B cell (primary cell): Measurements from ENCODE around the gene TCERG1L. TPM values are rescaled to one million over a fixed set of nuclear protein-coding genes. Genes with fewer than 3 reads are reported as not detected.

Experiments used
- ATAC-seq: fragments of 200-7000 bp; cut with Tn5 transposase; one replicate; pipeline ENCODE4 v1.10.0; 2021; ENCODE audit warnings: low read depth, mild to moderate bottlenecking, moderate number of reproducible peaks, moderate library complexity
- CTCF ChIA-PET: fragments of 350-600 bp; sonication (Branson Sonifier 250); formaldehyde crosslinking; loops from one replicate; lab custom pipeline; 2021; ENCODE audit warnings: antibody characterized with exemption, inconsistent platforms; lab: Charles Lee
- POLR2A ChIA-PET: fragments of 350-600 bp; sonication (Branson Sonifier 250); formaldehyde crosslinking; loops from one replicate; lab custom pipeline; 2021; ENCODE audit warnings: antibody characterized with exemption; lab: Charles Lee
- DNase-seq: peaks from one replicate; pipeline ENCODE4 v3.0.0; 2013
- H2AFZ ChIP-seq: 2 replicates; pipeline ENCODE4 v1.6.1; 2012; ENCODE audit warnings: mild to moderate bottlenecking, low read depth, low read length; ENCODE audit not compliant: insufficient read depth, poor library complexity, severe bottlenecking
- H3K27ac ChIP-seq, 2 donors: 1 replicate in 1 of 2; 2 replicates in 1 of 2; pipeline ENCODE4 v1.5.1; 2012 to 2013; ENCODE audit warnings: low read length in 2 of 2, mild to moderate bottlenecking in 2 of 2, moderate library complexity in 1 of 2
- H3K27me3 ChIP-seq, 4 experiments: fragments of 200-600 bp in 1 of 4; sonication (generic) in 1 of 4; replicated peaks in 1 of 4; 1 replicate in 2 of 4; 2 replicates in 2 of 4; pipeline versions ENCODE4 v1.6.1 to v1.7.0; 2013 to 2016; ENCODE audit warnings: low read length in 3 of 4, mild to moderate bottlenecking in 2 of 4, mixed read lengths in 1 of 4, moderate library complexity in 1 of 4; ENCODE audit not compliant: insufficient read depth in 4 of 4, control insufficient read depth in 3 of 4; ENCODE audit errors: control extremely low read depth in 1 of 4
- H3K36me3 ChIP-seq, 2 experiments: replicated peaks in 1 of 2; 1 replicate in 1 of 2; 2 replicates in 1 of 2; pipeline versions ENCODE4 v1.6.1 to v1.7.1; 2013; ENCODE audit warnings: low read length in 1 of 2; ENCODE audit not compliant: insufficient read depth in 2 of 2, control insufficient read depth in 1 of 2; ENCODE audit errors: control extremely low read depth in 1 of 2, extremely low read depth in 1 of 2
- H3K4me1 ChIP-seq, 2 donors: fragments of 200-600 bp in 1 of 2; sonication (generic) in 1 of 2; 1 replicate in 1 of 2; 2 replicates in 1 of 2; pipeline versions ENCODE4 v1.5.1 to v1.6.1; 2013 to 2017; ENCODE audit warnings: low read length in 2 of 2; ENCODE audit not compliant: control insufficient read depth in 2 of 2, insufficient read depth in 2 of 2
- H3K4me2 ChIP-seq: replicated peaks from 2 replicates; pipeline ENCODE3; 2012; ENCODE audit warnings: mild to moderate bottlenecking, low read depth, low read length; ENCODE audit not compliant: poor library complexity, severe bottlenecking
- H3K4me3 ChIP-seq, 5 experiments: fragments of 200-600 bp in 1 of 5; sonication (generic) in 1 of 5; 1 replicate in 3 of 5; 2 replicates in 2 of 5; pipeline versions ENCODE4 v1.5.1 to v1.7.0; 2011 to 2016; ENCODE audit warnings: low read length in 4 of 5, mild to moderate bottlenecking in 4 of 5, low read depth in 2 of 5, control low read depth in 1 of 5, moderate library complexity in 1 of 5; ENCODE audit not compliant: insufficient read depth in 1 of 5; ENCODE audit errors: control extremely low read depth in 1 of 5, extremely low read depth in 1 of 5
- H3K79me2 ChIP-seq: fragments of 200-600 bp; sonication (generic); one replicate; pipeline ENCODE4 v1.6.0; 2016; ENCODE audit warnings: low read length; ENCODE audit not compliant: control insufficient read depth, insufficient read depth
- H3K9ac ChIP-seq: fragments of 200-600 bp; sonication (generic); 2 replicates; pipeline ENCODE4 v1.6.1; 2017; ENCODE audit warnings: mild to moderate bottlenecking, low read length, moderate library complexity
- H3K9me3 ChIP-seq, 3 donors: one replicate each; pipeline versions ENCODE4 v1.6.1 to v1.7.1; 2013; ENCODE audit warnings: low read length in 2 of 3; ENCODE audit not compliant: control insufficient read depth in 2 of 3, insufficient read depth in 1 of 3; ENCODE audit errors: control extremely low read depth in 1 of 3
- H4K20me1 ChIP-seq: 2 replicates; pipeline ENCODE4 v1.6.0; 2012; ENCODE audit warnings: mild to moderate bottlenecking, low read length; ENCODE audit not compliant: insufficient read depth, control insufficient read depth, poor library complexity, severe bottlenecking
- H3K27ac Mint-ChIP-seq: one replicate; pipeline ENCODE4 v1.8.0; 2021; ENCODE audit warnings: mixed read lengths
- H3K27me3 Mint-ChIP-seq: one replicate; pipeline ENCODE4 v1.8.0; 2021; ENCODE audit warnings: mixed read lengths
- H3K4me1 Mint-ChIP-seq: one replicate; pipeline ENCODE4 v1.8.0; 2021; ENCODE audit warnings: mixed read lengths
- H3K4me3 Mint-ChIP-seq: one replicate; pipeline ENCODE4 v1.8.0; 2021; ENCODE audit warnings: mixed read lengths
- H3K9me3 Mint-ChIP-seq: one replicate; pipeline ENCODE4 v1.8.0; 2022; ENCODE audit warnings: mixed read lengths; ENCODE audit not compliant: insufficient read depth
- EZH2 ChIP-seq: IDR thresholded peaks from 2 replicates; pipeline ENCODE4 v1.6.1; 2012; ENCODE audit warnings: borderline replicate concordance, low read depth, mild to moderate bottlenecking, moderate library complexity, low read length; ENCODE audit not compliant: insufficient read depth, poor library complexity, severe bottlenecking
- WGBS: methylation state at CpG from one replicate; pipeline ENCODE4 v1.1.5; 2013; ENCODE audit warnings: missing lambda C conversion rate; ENCODE audit not compliant: insufficient coverage; 5-methylcytosine and 5-hydroxymethylcytosine counted together
- intact Hi-C: fragments of 100-400 bp; cut with micrococcal nuclease; formaldehyde crosslinking; loops from one replicate; pipeline ENCODE4 v1.10.0; 2022
- polyA plus RNA-seq: library from polyadenylated mRNA; depleted of rRNA; stranded (reverse); fragments of >200 nt; gene quantifications from 2 replicates; pipeline ENCODE4 v1.2.3, GENCODE V29; 2012
- total RNA-seq, 2 donors: library from RNA; stranded (reverse); fragments of 120-200 nt in 1 of 2; gene quantifications; 1 replicate in 1 of 2; 2 replicates in 1 of 2; pipeline versions ENCODE4 v1.2.3 to v1.2.4, GENCODE V29; 2013 to 2022
- TF ChIP-seq, protein P1 (sequence below): fragments of 200-600 bp; IDR thresholded peaks from one replicate; pipeline ENCODE4 v1.8.0; 2022; ENCODE audit warnings: antibody characterized with exemption, mild to moderate bottlenecking

TCERG1L gene
- total and polyA plus RNA-seq, 2 donors (not counting 1 experiment from before 2014, with no cell fraction given): 0.10 TPM; not detected in 1

- intact Hi-C loops: no loop called here
- Histone ChIP-seq H3K79me2 (no peaks in the 10 kb centered on the region), H3K9me3 (peaks cover 0 to 14% (median 0%) of the 10 kb centered on the region in 3 donors), H3K9ac (no peak overlapping the region), H3K27ac (no peak overlapping the region), H3K27me3 (no peaks in the 10 kb centered on the region), H3K4me2 (no peak overlapping the region), H3K4me3 (no peak overlapping the region), H3K36me3 (no peaks in the 10 kb centered on the region), H4K20me1 (no peaks in the 10 kb centered on the region), H3K4me1 (no peaks in the 10 kb centered on the region), H2AFZ (no peak overlapping the region)
- POLR2A ChIA-PET: no interaction called here
- Mint-ChIP-seq H3K4me1 (no peaks in the 10 kb centered on the region), H3K27me3 (no peaks in the 10 kb centered on the region), H3K9me3 (peaks cover 3% of the 10 kb centered on the region), H3K4me3 (no peak overlapping the region), H3K27ac (no peak overlapping the region)
- no peak for ATAC-seq
- CTCF ChIA-PET: no interaction called here
- no CpG with 5 or more reads among the region's 4 CpGs for WGBS
- DNase-seq: no peak
- TF ChIP-seq, protein P1, sequence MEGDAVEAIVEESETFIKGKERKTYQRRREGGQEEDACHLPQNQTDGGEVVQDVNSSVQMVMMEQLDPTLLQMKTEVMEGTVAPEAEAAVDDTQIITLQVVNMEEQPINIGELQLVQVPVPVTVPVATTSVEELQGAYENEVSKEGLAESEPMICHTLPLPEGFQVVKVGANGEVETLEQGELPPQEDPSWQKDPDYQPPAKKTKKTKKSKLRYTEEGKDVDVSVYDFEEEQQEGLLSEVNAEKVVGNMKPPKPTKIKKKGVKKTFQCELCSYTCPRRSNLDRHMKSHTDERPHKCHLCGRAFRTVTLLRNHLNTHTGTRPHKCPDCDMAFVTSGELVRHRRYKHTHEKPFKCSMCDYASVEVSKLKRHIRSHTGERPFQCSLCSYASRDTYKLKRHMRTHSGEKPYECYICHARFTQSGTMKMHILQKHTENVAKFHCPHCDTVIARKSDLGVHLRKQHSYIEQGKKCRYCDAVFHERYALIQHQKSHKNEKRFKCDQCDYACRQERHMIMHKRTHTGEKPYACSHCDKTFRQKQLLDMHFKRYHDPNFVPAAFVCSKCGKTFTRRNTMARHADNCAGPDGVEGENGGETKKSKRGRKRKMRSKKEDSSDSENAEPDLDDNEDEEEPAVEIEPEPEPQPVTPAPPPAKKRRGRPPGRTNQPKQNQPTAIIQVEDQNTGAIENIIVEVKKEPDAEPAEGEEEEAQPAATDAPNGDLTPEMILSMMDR: no peak
- TF ChIP-seq EZH2: no peak
Observed at GRCh38 chr10:131188494-131188893, 123.0 kb downstream of the TCERG1L start.

DNA sequence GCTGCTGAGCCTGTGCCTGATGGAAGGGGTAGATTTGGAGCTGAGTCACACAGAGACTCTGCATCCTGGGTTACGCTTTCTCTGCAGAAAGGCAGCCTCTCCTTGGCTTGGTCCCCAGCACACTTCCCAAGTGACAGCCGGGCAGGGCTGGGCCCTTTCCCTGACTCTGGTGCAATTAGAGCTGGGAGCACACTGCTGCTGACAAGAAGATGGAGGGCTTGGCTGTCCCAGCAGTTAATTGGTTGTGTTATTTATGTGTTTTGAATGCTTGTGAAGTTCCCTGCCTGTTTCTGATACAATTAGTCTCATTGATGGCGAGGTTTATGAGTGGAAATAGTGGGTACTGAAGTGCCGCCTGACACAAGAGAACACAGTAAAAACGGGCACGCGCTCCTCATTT, 123.6 kb downstream of the TCERG1L start:
- Histone ChIP-seq H3K79me2 (no peaks in the 10 kb centered on the region), H3K27me3 (no peaks in the 10 kb centered on the region), H3K9ac (no peak overlapping the region), H4K20me1 (no peaks in the 10 kb centered on the region), H3K4me2 (no peak overlapping the region), H3K4me3 (no peak overlapping the region), H3K4me1 (no peaks in the 10 kb centered on the region), H2AFZ (no peak overlapping the region), H3K36me3 (no peaks in the 10 kb centered on the region), H3K27ac (no peak overlapping the region), H3K9me3 (peaks cover 0 to 14% (median 0%) of the 10 kb centered on the region in 3 donors)
- WGBS: 78% methylated on average over 5 of the region's 7 CpGs
- Mint-ChIP-seq H3K27ac (no peak overlapping the region), H3K9me3 (peaks cover 2% of the 10 kb centered on the region), H3K27me3 (no peaks in the 10 kb centered on the region), H3K4me3 (no peak overlapping the region), H3K4me1 (no peaks in the 10 kb centered on the region)
- DNase-seq: no peak
- intact Hi-C loops: no loop called here
- ChIA-PET POLR2A (no interaction called here), CTCF (no interaction called here)
- ATAC-seq: no peak
- no peak for TF ChIP-seq EZH2
- TF ChIP-seq, protein P1: no peak
